Smooth muscle cell (in vitro differentiated cells): ENCODE data around the gene RYK. TPM values are rescaled to one million over a fixed set of nuclear protein-coding genes. Genes with fewer than 3 reads are reported as not detected.

Experiments used
- DNase-seq: peaks from one replicate; lab custom pipeline; 2025; ENCODE audit not compliant: unreplicated experiment; lab: John Stamatoyannopoulos, UW
- H2AFZ ChIP-seq: fragments of 200-600 bp; sonication (generic); 2 replicates; pipeline ENCODE4 v1.6.0; 2016; ENCODE audit warnings: antibody characterized with exemption, low read depth, mild to moderate bottlenecking
- H3F3A ChIP-seq: fragments of 200-600 bp; sonication (generic); 2 replicates; pipeline ENCODE4 v1.6.0; 2017; ENCODE audit warnings: antibody characterized with exemption, low read depth
- H3K27ac ChIP-seq: fragments of 200-600 bp; sonication (generic); 2 replicates; pipeline ENCODE4 v1.5.1; 2016; ENCODE audit warnings: low read depth, mild to moderate bottlenecking
- H3K27me3 ChIP-seq: fragments of 200-600 bp; sonication (generic); 2 replicates; pipeline ENCODE4 v1.6.1; 2016; ENCODE audit warnings: low read depth, mild to moderate bottlenecking
- H3K36me3 ChIP-seq: fragments of 200-600 bp; sonication (generic); 2 replicates; pipeline ENCODE4 v1.5.1; 2016; ENCODE audit warnings: low read depth
- H3K4me1 ChIP-seq: fragments of 200-600 bp; sonication (generic); 2 replicates; pipeline ENCODE4 v1.5.1; 2016; ENCODE audit warnings: low read depth
- H3K4me2 ChIP-seq: fragments of 200-600 bp; sonication (generic); 2 replicates; pipeline ENCODE4 v1.6.0; 2016; ENCODE audit warnings: mild to moderate bottlenecking
- H3K4me3 ChIP-seq: fragments of 200-600 bp; sonication (generic); 2 replicates; pipeline ENCODE4 v1.5.1; 2016; ENCODE audit warnings: mild to moderate bottlenecking
- H3K79me2 ChIP-seq: fragments of 200-600 bp; sonication (generic); 2 replicates; pipeline ENCODE4 v1.6.0; 2016; ENCODE audit warnings: low read depth, mild to moderate bottlenecking
- H3K9ac ChIP-seq: fragments of 200-600 bp; sonication (generic); 2 replicates; pipeline ENCODE4 v1.6.0; 2016; ENCODE audit warnings: low read depth
- H3K9me3 ChIP-seq: fragments of 200-600 bp; sonication (generic); replicated peaks from 2 replicates; pipeline ENCODE4 v1.5.1; 2016; ENCODE audit warnings: low read depth
- H4K20me1 ChIP-seq: fragments of 200-600 bp; sonication (generic); 2 replicates; pipeline ENCODE4 v1.6.0; 2016; ENCODE audit warnings: low read depth
- CTCF ChIP-seq: fragments of 200-600 bp; sonication (generic); IDR thresholded peaks from 2 replicates; pipeline ENCODE4 v1.5.1; 2017; ENCODE audit warnings: borderline replicate concordance, mild to moderate bottlenecking, antibody characterized with exemption; ENCODE audit not compliant: insufficient read depth, poor library complexity, severe bottlenecking
- WGBS: methylation state at CpG from one replicate; pipeline ENCODE4 v1.1.7; 2016; ENCODE audit warnings: low lambda C conversion rate; 5-methylcytosine and 5-hydroxymethylcytosine counted together
- polyA plus RNA-seq: library from polyadenylated mRNA; unstranded; fragments of >200 nt; fragmentation: Nextera tagmentation; extraction: Ambion mirVana; gene quantifications from 2 replicates; pipeline ENCODE4 v1.2.1, GENCODE V29; 2016
- total RNA-seq: library from RNA; depleted of rRNA; stranded (reverse); fragments of >200 nt; gene quantifications from 2 replicates; pipeline ENCODE4 v1.2.3, GENCODE V29; 2014

The RYK gene
- total and polyA plus RNA-seq, 2 experiments from 2014 or later = 35.8 to 65.0 TPM

- no peaks in the 10 kb centered on the region for H3F3A ChIP-seq
- DNase-seq = no peak
- H3K9ac ChIP-seq = no peak overlapping the region
- no peak overlapping the region for H3K4me2 ChIP-seq
- no peak overlapping the region for H3K4me3 ChIP-seq
- H3K27me3 ChIP-seq = no peaks in the 10 kb centered on the region
- no peak for TF ChIP-seq CTCF
- no peaks in the 10 kb centered on the region for H3K36me3 ChIP-seq
- H3K4me1 ChIP-seq = peaks cover 15% of the 10 kb centered on the region
- no peak overlapping the region for H3K27ac ChIP-seq
- H4K20me1 ChIP-seq = peaks cover 100% of the 10 kb centered on the region
- H3K9me3 ChIP-seq = no peaks in the 10 kb centered on the region
- peaks cover 98% of the 10 kb centered on the region for H3K79me2 ChIP-seq
- H2AFZ ChIP-seq = no peak overlapping the region
These were observed 17.7 kb downstream of the RYK start for GRCh38 chr3:134232951-134233350.

GRCh38 chr3:134232151-134232550, 18.5 kb downstream of the RYK start:
- H3K79me2 ChIP-seq = peaks cover 98% of the 10 kb centered on the region
- H3K4me2 ChIP-seq = peak overlapping the region; percentile 2
- H3K9ac ChIP-seq = no peak overlapping the region
- H2AFZ ChIP-seq = no peak overlapping the region
- peaks cover 100% of the 10 kb centered on the region for H4K20me1 ChIP-seq
- H3K4me3 ChIP-seq = no peak overlapping the region
- H3K36me3 ChIP-seq = no peaks in the 10 kb centered on the region
- H3K9me3 ChIP-seq = no peaks in the 10 kb centered on the region
- no peak overlapping the region for H3K27ac ChIP-seq
- H3K27me3 ChIP-seq = no peaks in the 10 kb centered on the region
- no peak for TF ChIP-seq CTCF
- DNase-seq = no peak
- H3F3A ChIP-seq = no peaks in the 10 kb centered on the region
- H3K4me1 ChIP-seq = peaks cover 15% of the 10 kb centered on the region

- Histone ChIP-seq H3K4me3 (no peak overlapping the region), H3K36me3 (no peaks in the 10 kb centered on the region), H3K4me2 (peak overlapping the region; percentile 2), H3K9me3 (no peaks in the 10 kb centered on the region), H3K4me1 (peaks cover 15% of the 10 kb centered on the region), H3K27me3 (no peaks in the 10 kb centered on the region), H3K79me2 (peaks cover 98% of the 10 kb centered on the region), H2AFZ (no peak overlapping the region), H3K9ac (no peak overlapping the region), H3F3A (no peaks in the 10 kb centered on the region), H4K20me1 (peaks cover 100% of the 10 kb centered on the region), H3K27ac (no peak overlapping the region)
- DNase-seq = no peak
- TF ChIP-seq CTCF = no peak
- WGBS = 40% methylated on average over 3 of the region's 3 CpGs
These were observed 19.5 kb downstream of the RYK start for GRCh38 chr3:134231131-134231530.

GRCh38 chr3:134229038-134229437, 21.6 kb downstream of the RYK start:
- Histone ChIP-seq H3K4me3 (no peak overlapping the region), H3K36me3 (no peaks in the 10 kb centered on the region), H3K4me1 (peaks cover 8% of the 10 kb centered on the region), H3K4me2 (no peak overlapping the region), H3K9me3 (no peaks in the 10 kb centered on the region), H3K9ac (no peak overlapping the region), H3K27ac (no peak overlapping the region), H3K27me3 (no peaks in the 10 kb centered on the region), H3K79me2 (peaks cover 97% of the 10 kb centered on the region), H4K20me1 (peaks cover 100% of the 10 kb centered on the region), H3F3A (no peaks in the 10 kb centered on the region), H2AFZ (no peak overlapping the region)
- no peak for DNase-seq
- TF ChIP-seq CTCF = no peak
- 71% methylated on average over 7 of the region's 8 CpGs for WGBS
